Peyer's patch (tissue), 4 donors: ENCODE measurements around the gene NCOA3. TPM values are rescaled to one million over a fixed set of nuclear protein-coding genes. Genes with fewer than 3 reads are reported as not detected.
"Not testable (repeated sequence)": the region's sequence is repeated elsewhere in the genome, so short reads cannot be mapped to it uniquely, and the experiment has no call there.

Source experiments
- DNase-seq, 3 donors: peaks; one replicate each; pipeline ENCODE4 v3.0.0-alpha.2; 2017 to 2019
- H3K27ac ChIP-seq, 4 donors: fragments of 200-600 bp; sonication (generic); one replicate each; pipeline ENCODE4 v1.5.1; 2016 to 2019
- H3K27me3 ChIP-seq, 2 donors: fragments of 200-600 bp; sonication (generic); one replicate each; pipeline ENCODE4 v1.5.1; 2019
- H3K36me3 ChIP-seq, 3 donors: fragments of 200-600 bp; sonication (generic); one replicate each; pipeline ENCODE4 v1.5.1; 2016 to 2019
- H3K4me1 ChIP-seq, 4 donors: fragments of 200-600 bp; sonication (generic); one replicate each; pipeline ENCODE4 v1.5.1; 2016 to 2019
- H3K4me3 ChIP-seq, 4 donors: fragments of 200-600 bp; sonication (generic); 1 replicate in 3 of 4; 2 replicates in 1 of 4; pipeline ENCODE4 v1.5.1; 2016 to 2019; ENCODE audit warnings: mild to moderate bottlenecking in 1 of 4
- H3K9me3 ChIP-seq, 4 donors: fragments of 200-600 bp; sonication (generic); one replicate each; pipeline ENCODE4 v1.5.1; 2016 to 2019; ENCODE audit warnings: mild to moderate bottlenecking in 1 of 4
- CTCF ChIP-seq, 6 experiments: fragments of 450-650 bp in 4 of 6; fragments of 200-600 bp in 2 of 6; sonication (generic) in 1 of 6; IDR thresholded peaks; one replicate each; pipeline ENCODE4 v1.5.1; 2017 to 2019; ENCODE audit warnings: antibody characterized with exemption in 6 of 6, mild to moderate bottlenecking in 3 of 6, moderate library complexity in 1 of 6
- POLR2A ChIP-seq, 2 donors: fragments of 450-650 bp; IDR thresholded peaks; one replicate each; pipeline ENCODE4 v1.5.1; 2017; ENCODE audit warnings: antibody characterized with exemption in 2 of 2, mild to moderate bottlenecking in 2 of 2, moderate library complexity in 2 of 2
- total RNA-seq, 4 donors: library from RNA; depleted of rRNA; stranded (reverse); fragments of >200 nt; gene quantifications; one replicate each; pipeline ENCODE4 v1.1.0, GENCODE V29; 2016

The NCOA3 gene
- total RNA-seq, 4 donors from 2014 or later: 17.9 to 99.9 (median 26.6) TPM

- no peak for TF ChIP-seq CTCF (IDR thresholded peaks at IDR 0.05)
- no peak for TF ChIP-seq POLR2A (IDR thresholded peaks at IDR 0.05)
- peak; percentile 53 to 71 (median 61) for DNase-seq
- Histone ChIP-seq H3K27ac (peak overlapping the region in 3 of 4 donors; percentile 6 to 65 (median 46)), H3K36me3 (no peaks in the 10 kb centered on the region), H3K4me1 (peaks cover 0 to 52% (median 12%) of the 10 kb centered on the region in 4 donors), H3K27me3 (no peaks in the 10 kb centered on the region), H3K4me3 (peak overlapping the region in 2 of 4 donors; percentile 8 to 12), H3K9me3 (no peaks in the 10 kb centered on the region)
Measured at GRCh38 chr20:47576516-47577033, 74.9 kb downstream of the NCOA3 start.

GRCh38 chr20:47577314-47577713 is 75.6 kb downstream of the NCOA3 start:
- Histone ChIP-seq H3K4me1 (peaks cover 0 to 52% (median 12%) of the 10 kb centered on the region in 4 donors), H3K27ac (peak overlapping the region in 2 of 4 donors; percentile 46 to 65)
- TF ChIP-seq POLR2A (IDR thresholded peaks at IDR 0.05): no peak
- no peak for TF ChIP-seq CTCF (IDR thresholded peaks at IDR 0.05)

GRCh38 chr20:47578543-47578942 is 76.9 kb downstream of the NCOA3 start:
- H3K9me3 ChIP-seq: no peaks in the 10 kb centered on the region
- H3K27ac ChIP-seq: peak overlapping the region in 1 of 4 donors; percentile 6
- H3K27me3 ChIP-seq: no peaks in the 10 kb centered on the region
- no peaks in the 10 kb centered on the region for H3K36me3 ChIP-seq
- peaks cover 0 to 52% (median 10%) of the 10 kb centered on the region in 4 donors for H3K4me1 ChIP-seq
- no peak overlapping the region for H3K4me3 ChIP-seq
- DNase-seq: no peak
- TF ChIP-seq CTCF (IDR thresholded peaks at IDR 0.05) (no peak), POLR2A (IDR thresholded peaks at IDR 0.05) (no peak)

More at GRCh38 chr20:47577314-47577713, 75.6 kb downstream of the NCOA3 start:
- no peak for DNase-seq
- Histone ChIP-seq H3K36me3 (no peaks in the 10 kb centered on the region), H3K9me3 (no peaks in the 10 kb centered on the region), H3K4me3 (no peak overlapping the region), H3K27me3 (no peaks in the 10 kb centered on the region)

GRCh38 chr20:47580686-47581085 is 79.0 kb downstream of the NCOA3 start:
- H3K27ac ChIP-seq, H3K4me3 ChIP-seq, H3K9me3 ChIP-seq, DNase-seq, H3K27me3 ChIP-seq, H3K36me3 ChIP-seq: not testable (repeated sequence)
- peaks cover 0 to 32% (median 5%) of the 10 kb centered on the region in 4 donors for H3K4me1 ChIP-seq

GRCh38 chr20:47581090-47581489 is 79.4 kb downstream of the NCOA3 start:
- Histone ChIP-seq H3K27me3 (no peaks in the 10 kb centered on the region), H3K36me3 (no peaks in the 10 kb centered on the region), H3K4me3 (no peak overlapping the region), H3K27ac (no peak overlapping the region), H3K4me1 (peaks cover 0 to 28% (median 3%) of the 10 kb centered on the region in 4 donors), H3K9me3 (no peaks in the 10 kb centered on the region)
- TF ChIP-seq POLR2A (IDR thresholded peaks at IDR 0.05): no peak
- TF ChIP-seq CTCF (IDR thresholded peaks at IDR 0.05): no peak
- DNase-seq: no peak

GRCh38 chr20:47583551-47583950 is 81.9 kb downstream of the NCOA3 start:
- Histone ChIP-seq H3K27me3 (no peaks in the 10 kb centered on the region), H3K27ac (no peak overlapping the region), H3K36me3 (no peaks in the 10 kb centered on the region), H3K4me3 (no peak overlapping the region), H3K9me3 (no peaks in the 10 kb centered on the region), H3K4me1 (peaks cover 0 to 6% (median 0%) of the 10 kb centered on the region in 4 donors)
- DNase-seq: no peak
- TF ChIP-seq POLR2A (IDR thresholded peaks at IDR 0.05): no peak
- no peak for TF ChIP-seq CTCF (IDR thresholded peaks at IDR 0.05)
